ENCODE results near the gene PARD6A.

DNA sequence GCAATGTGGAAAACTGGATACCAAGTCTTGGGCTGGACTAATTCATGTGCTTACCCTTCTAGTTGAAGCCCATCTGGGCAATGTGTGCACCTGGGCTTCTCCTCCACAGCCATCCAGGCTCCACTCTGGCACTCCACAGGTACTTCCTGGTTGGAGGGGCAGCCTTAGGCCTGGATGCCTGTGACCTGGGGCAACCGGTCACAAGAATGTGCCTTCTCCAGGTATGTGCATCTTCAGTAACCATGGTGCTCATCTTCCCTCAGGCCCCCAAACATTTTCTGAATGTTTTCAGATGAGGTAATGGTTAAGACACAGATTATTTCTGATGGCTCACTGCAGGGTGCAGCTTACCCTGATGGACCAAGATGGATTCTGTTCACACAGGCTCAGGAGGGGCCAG is 17.0 kb downstream of the PARD6A start:
- TF ChIP-seq TAF1 (IDR thresholded peaks at IDR 0.05; ENCODE audit: low read depth): no peak
- no peak for TF ChIP-seq REST (IDR thresholded peaks at IDR 0.05; ENCODE audit: low read depth)
- TF ChIP-seq TEAD4 (IDR thresholded peaks at IDR 0.05): no peak
- TF ChIP-seq TCF12 (IDR thresholded peaks at IDR 0.05; ENCODE audit: low read depth): no peak
- no peak for TF ChIP-seq EGR1 (IDR thresholded peaks at IDR 0.05)
- TF ChIP-seq YY1 (IDR thresholded peaks at IDR 0.05; ENCODE audit: low read depth): no peak
- TF ChIP-seq CREB1 (IDR thresholded peaks at IDR 0.05; ENCODE audit: low read depth): no peak
- TF ChIP-seq NFIC (IDR thresholded peaks at IDR 0.05): no peak
